H1 (cell line): ENCODE results near the gene RHBG. TPM values are rescaled to one million over a fixed set of nuclear protein-coding genes. Genes with fewer than 3 reads are reported as not detected.
A peak's percentile ranks its signal among the peaks of the same experiment; 100 is the strongest.

Experiments
- CTBP2 ChIP-seq: IDR thresholded peaks from 2 replicates; pipeline ENCODE4 v1.7.0; 2011; ENCODE audit warnings: borderline replicate concordance, mild to moderate bottlenecking, moderate library complexity, mixed read lengths, low read length; ENCODE audit not compliant: insufficient read depth, insufficient read length
- PHF8 ChIP-seq: fragments of 200-600 bp; sonication (generic); conservative IDR thresholded peaks from 2 replicates; pipeline ENCODE4 v1.7.1; 2012; ENCODE audit warnings: low read depth, mild to moderate bottlenecking, inconsistent platforms, low read length, moderate library complexity
- SP1 ChIP-seq: IDR thresholded peaks from 2 replicates; pipeline ENCODE4 v1.6.1; 2011; ENCODE audit warnings: low read depth, low read length
- SUZ12 ChIP-seq: fragments of 200-600 bp; sonication (generic); IDR thresholded peaks from 2 replicates; pipeline ENCODE4 v1.6.1; 2012; ENCODE audit warnings: mild to moderate bottlenecking, inconsistent platforms, low read length, moderate library complexity, mixed read lengths
- polyA plus RNA-seq, 7 experiments: library from polyadenylated mRNA; depleted of rRNA in 3 of 7; stranded (reverse) in 5 of 7; unstranded in 2 of 7; fragments of >200 nt in 5 of 7; fragments of 200-250 nt in 2 of 7; gene quantifications; 1 replicate in 5 of 7; 2 replicates in 1 of 7; 4 replicates in 1 of 7; pipeline versions ENCODE4 v1.2.1 to v1.2.3, GENCODE V29; 2011 to 2013; ENCODE audit warnings: missing spikeins in 2 of 7, mixed read lengths in 2 of 7
- total RNA-seq: library from RNA; stranded (reverse); fragmentation: NEBNext Ultra II Directional; extraction: Animal tissue kit (Norgen Biotek cat#: 25700); gene quantifications from 2 replicates; pipeline ENCODE4 v1.2.1, GENCODE V29; 2021
- TF ChIP-seq, protein P1 (sequence below): IDR thresholded peaks from 2 replicates; pipeline ENCODE4 v1.6.1; 2011; ENCODE audit warnings: low read length, improper control_type of control experiment

The RHBG gene
- total and polyA plus RNA-seq, 2 of the 8 experiments (the other 6 are each of a cell fraction or from before 2014, with no cell fraction given), result 2.6 to 2.7 TPM

DNA sequence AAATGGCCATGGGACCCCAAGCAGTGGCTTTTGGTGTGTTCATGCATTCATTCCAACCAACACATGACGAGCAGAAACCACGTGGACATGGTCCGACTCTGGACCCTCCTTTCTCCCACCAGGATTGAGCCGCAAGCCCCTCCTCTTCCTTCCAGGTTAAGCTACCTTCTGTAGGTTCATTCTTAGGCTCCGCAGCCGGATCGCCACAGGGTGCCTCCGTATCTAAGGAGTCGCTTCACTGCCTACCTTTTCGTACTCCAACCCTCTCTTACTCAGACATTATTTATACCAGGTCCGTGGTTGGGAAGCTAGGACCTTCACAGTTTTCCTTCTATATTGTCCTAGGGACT, 63.6 kb downstream of the RHBG start (continued):
- peak; percentile 22; the same call in 1 of the 2 replicates for TF ChIP-seq SUZ12
- no peak for TF ChIP-seq SP1
- no peak for TF ChIP-seq PHF8
- TF ChIP-seq, protein P1, sequence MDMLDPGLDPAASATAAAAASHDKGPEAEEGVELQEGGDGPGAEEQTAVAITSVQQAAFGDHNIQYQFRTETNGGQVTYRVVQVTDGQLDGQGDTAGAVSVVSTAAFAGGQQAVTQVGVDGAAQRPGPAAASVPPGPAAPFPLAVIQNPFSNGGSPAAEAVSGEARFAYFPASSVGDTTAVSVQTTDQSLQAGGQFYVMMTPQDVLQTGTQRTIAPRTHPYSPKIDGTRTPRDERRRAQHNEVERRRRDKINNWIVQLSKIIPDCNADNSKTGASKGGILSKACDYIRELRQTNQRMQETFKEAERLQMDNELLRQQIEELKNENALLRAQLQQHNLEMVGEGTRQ, result peak; percentile 22; the same call in 1 of the 2 replicates
- TF ChIP-seq CTBP2, result no peak
